Measurements from ENCODE around the gene USP34. TPM values are rescaled to one million over a fixed set of nuclear protein-coding genes. Genes with fewer than 3 reads are reported as not detected.

The USP34 gene
- total and polyA plus RNA-seq, 2 of the 8 experiments (the other 6 are each of a cell fraction or from before 2014, with no cell fraction given), result 56.7 to 91.7 TPM

DNA sequence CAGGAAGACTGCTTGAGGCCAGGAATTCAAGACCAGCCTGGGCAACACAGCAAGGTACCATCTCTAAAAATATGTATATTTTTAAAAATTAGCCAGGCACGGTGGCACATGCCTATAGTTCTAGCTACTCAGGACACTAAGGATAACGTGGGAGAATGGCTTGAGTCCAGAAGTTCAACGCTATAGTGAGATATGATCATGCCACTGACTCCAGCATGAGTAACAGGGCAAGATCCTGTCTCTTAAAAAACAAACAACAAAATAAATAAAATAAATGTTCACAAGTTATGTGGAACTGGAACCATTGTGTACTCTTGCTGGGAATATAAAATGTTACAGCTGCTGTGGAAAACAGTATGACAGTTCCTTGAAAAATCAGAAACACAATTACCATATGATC is 47.2 kb downstream of the USP34 start (continued):
- TF ChIP-seq, protein P1, sequence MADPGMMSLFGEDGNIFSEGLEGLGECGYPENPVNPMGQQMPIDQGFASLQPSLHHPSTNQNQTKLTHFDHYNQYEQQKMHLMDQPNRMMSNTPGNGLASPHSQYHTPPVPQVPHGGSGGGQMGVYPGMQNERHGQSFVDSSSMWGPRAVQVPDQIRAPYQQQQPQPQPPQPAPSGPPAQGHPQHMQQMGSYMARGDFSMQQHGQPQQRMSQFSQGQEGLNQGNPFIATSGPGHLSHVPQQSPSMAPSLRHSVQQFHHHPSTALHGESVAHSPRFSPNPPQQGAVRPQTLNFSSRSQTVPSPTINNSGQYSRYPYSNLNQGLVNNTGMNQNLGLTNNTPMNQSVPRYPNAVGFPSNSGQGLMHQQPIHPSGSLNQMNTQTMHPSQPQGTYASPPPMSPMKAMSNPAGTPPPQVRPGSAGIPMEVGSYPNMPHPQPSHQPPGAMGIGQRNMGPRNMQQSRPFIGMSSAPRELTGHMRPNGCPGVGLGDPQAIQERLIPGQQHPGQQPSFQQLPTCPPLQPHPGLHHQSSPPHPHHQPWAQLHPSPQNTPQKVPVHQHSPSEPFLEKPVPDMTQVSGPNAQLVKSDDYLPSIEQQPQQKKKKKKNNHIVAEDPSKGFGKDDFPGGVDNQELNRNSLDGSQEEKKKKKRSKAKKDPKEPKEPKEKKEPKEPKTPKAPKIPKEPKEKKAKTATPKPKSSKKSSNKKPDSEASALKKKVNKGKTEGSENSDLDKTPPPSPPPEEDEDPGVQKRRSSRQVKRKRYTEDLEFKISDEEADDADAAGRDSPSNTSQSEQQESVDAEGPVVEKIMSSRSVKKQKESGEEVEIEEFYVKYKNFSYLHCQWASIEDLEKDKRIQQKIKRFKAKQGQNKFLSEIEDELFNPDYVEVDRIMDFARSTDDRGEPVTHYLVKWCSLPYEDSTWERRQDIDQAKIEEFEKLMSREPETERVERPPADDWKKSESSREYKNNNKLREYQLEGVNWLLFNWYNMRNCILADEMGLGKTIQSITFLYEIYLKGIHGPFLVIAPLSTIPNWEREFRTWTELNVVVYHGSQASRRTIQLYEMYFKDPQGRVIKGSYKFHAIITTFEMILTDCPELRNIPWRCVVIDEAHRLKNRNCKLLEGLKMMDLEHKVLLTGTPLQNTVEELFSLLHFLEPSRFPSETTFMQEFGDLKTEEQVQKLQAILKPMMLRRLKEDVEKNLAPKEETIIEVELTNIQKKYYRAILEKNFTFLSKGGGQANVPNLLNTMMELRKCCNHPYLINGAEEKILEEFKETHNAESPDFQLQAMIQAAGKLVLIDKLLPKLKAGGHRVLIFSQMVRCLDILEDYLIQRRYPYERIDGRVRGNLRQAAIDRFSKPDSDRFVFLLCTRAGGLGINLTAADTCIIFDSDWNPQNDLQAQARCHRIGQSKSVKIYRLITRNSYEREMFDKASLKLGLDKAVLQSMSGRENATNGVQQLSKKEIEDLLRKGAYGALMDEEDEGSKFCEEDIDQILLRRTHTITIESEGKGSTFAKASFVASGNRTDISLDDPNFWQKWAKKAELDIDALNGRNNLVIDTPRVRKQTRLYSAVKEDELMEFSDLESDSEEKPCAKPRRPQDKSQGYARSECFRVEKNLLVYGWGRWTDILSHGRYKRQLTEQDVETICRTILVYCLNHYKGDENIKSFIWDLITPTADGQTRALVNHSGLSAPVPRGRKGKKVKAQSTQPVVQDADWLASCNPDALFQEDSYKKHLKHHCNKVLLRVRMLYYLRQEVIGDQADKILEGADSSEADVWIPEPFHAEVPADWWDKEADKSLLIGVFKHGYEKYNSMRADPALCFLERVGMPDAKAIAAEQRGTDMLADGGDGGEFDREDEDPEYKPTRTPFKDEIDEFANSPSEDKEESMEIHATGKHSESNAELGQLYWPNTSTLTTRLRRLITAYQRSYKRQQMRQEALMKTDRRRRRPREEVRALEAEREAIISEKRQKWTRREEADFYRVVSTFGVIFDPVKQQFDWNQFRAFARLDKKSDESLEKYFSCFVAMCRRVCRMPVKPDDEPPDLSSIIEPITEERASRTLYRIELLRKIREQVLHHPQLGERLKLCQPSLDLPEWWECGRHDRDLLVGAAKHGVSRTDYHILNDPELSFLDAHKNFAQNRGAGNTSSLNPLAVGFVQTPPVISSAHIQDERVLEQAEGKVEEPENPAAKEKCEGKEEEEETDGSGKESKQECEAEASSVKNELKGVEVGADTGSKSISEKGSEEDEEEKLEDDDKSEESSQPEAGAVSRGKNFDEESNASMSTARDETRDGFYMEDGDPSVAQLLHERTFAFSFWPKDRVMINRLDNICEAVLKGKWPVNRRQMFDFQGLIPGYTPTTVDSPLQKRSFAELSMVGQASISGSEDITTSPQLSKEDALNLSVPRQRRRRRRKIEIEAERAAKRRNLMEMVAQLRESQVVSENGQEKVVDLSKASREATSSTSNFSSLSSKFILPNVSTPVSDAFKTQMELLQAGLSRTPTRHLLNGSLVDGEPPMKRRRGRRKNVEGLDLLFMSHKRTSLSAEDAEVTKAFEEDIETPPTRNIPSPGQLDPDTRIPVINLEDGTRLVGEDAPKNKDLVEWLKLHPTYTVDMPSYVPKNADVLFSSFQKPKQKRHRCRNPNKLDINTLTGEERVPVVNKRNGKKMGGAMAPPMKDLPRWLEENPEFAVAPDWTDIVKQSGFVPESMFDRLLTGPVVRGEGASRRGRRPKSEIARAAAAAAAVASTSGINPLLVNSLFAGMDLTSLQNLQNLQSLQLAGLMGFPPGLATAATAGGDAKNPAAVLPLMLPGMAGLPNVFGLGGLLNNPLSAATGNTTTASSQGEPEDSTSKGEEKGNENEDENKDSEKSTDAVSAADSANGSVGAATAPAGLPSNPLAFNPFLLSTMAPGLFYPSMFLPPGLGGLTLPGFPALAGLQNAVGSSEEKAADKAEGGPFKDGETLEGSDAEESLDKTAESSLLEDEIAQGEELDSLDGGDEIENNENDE (IDR thresholded peaks at IDR 0.05; ENCODE audit: insufficient replicate concordance, low read length), result no peak
- TF ChIP-seq NRF1 (IDR thresholded peaks at IDR 0.05; ENCODE audit: low read depth, low read length) (no peak), JUND (IDR thresholded peaks at IDR 0.05; ENCODE audit: low read length) (no peak), JUN (IDR thresholded peaks at IDR 0.05; ENCODE audit: low read depth, low read length) (no peak), CHD2 (IDR thresholded peaks at IDR 0.05; ENCODE audit: low read length) (no peak), SRF (IDR thresholded peaks at IDR 0.05; ENCODE audit: low read depth, low read length) (no peak), HDAC6 (IDR thresholded peaks at IDR 0.05; ENCODE audit: low read depth, low read length) (no peak)
- TF ChIP-seq, protein P2, sequence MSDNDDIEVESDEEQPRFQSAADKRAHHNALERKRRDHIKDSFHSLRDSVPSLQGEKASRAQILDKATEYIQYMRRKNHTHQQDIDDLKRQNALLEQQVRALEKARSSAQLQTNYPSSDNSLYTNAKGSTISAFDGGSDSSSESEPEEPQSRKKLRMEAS (IDR thresholded peaks at IDR 0.05), result no peak

All from H1 (cell line).